RCC 7860 (cell line): Measurements from ENCODE around the gene PLCL2.
A peak's percentile ranks its signal among the peaks of the same experiment; 100 is the strongest.

Experiments
- DNase-seq: peaks from one replicate; pipeline ENCODE4 v3.0.0-alpha.2; 2015; ENCODE audit warnings: low spot score
- FAIRE-seq: peaks from 2 replicates; lab custom pipeline; 2012; peaks lifted over from hg19 to GRCh38; lab: Jason Lieb, UNC

Gene PLCL2

DNA sequence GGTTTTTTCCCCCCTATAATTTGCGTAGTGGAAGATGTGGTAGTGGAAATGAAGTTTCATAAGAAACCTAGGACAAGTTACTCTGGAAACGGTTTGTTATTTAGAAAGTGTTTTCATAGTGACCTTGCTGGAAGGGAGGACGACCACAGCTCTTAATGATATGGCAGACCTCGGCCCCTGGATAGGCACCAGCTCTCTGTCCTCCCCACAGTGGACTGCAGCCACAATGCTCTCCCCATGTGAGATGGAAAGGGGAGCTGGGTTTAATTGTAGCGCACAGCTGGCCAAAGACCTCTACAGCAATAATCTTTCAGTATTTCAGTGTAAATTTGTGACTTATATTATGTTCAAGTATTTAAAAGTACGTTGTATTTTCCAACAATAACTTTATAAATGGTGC lies 151.2 kb downstream of the PLCL2 start:
- FAIRE-seq (no peak), DNase-seq (no peak)

DNA sequence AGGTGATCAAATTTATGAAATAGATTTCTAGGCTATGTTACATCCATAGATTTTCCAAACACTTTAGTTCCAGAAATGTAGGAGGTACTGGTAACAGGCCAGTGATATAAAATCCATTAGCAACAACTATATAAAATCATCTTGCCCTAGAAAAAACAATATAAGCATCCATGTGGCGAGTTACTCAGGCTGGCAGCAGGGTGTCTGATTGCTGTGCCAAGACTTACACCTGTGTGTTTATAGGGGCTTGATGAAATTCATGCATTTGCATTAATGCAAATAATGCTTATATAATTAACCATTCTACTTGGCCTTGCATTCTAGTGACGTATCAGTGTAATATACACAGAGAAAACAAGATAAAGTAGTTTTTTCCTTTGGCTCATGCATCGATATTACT lies 153.4 kb downstream of the PLCL2 start:
- FAIRE-seq, result no peak

DNA sequence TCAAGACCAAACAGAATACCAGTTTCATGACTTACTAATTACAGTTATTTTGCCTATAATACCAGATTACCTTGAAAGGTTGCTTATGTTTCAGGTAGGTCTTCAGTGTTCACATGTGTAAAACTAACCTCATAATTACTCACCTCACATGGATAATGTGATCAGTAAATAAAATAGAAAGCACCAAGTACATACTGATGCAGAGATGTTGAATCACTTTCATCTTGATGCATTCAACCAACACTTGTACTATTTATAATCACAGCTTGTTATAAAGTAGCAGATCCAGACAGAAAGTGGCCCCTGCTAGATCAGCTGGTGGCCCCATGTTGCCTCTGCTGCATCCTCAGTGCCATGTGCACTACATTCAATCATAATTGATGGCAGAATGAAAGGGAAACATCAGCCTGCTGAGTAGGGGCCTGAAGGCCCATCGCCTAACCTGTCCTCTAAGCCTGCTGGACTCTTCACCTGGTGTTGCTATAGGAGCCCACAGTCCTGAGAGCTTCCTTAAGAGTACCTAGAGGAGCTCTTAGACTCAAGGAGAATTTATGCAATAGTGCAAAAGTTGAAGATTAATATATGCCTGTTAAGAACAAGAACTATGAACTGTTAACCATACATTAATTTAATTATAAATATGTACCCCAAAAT lies 154.3 kb downstream of the PLCL2 start:
- FAIRE-seq (no peak), DNase-seq (no peak)

More for the DNA sequence above, 153.4 kb downstream of the PLCL2 start:
- no peak for DNase-seq

DNA sequence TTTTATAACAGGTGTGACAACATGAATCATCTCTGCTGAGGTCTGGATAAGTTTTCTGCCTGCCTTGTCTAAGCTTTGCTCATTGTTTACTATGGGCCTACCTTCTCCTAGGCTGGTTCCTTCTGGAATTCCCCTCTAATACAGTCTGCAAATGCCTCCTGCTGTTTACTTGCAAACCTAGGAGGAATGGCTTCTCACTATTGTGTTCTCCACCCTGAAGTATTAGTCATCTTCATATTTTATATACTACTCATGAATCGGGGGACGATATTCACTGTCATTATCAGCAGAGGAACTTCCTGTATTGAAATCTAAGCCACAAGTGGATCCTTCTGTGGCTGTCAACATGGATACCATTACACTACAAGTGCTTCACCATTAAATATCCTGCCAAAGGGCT lies 154.8 kb downstream of the PLCL2 start:
- peak; percentile 91 for DNase-seq

DNA sequence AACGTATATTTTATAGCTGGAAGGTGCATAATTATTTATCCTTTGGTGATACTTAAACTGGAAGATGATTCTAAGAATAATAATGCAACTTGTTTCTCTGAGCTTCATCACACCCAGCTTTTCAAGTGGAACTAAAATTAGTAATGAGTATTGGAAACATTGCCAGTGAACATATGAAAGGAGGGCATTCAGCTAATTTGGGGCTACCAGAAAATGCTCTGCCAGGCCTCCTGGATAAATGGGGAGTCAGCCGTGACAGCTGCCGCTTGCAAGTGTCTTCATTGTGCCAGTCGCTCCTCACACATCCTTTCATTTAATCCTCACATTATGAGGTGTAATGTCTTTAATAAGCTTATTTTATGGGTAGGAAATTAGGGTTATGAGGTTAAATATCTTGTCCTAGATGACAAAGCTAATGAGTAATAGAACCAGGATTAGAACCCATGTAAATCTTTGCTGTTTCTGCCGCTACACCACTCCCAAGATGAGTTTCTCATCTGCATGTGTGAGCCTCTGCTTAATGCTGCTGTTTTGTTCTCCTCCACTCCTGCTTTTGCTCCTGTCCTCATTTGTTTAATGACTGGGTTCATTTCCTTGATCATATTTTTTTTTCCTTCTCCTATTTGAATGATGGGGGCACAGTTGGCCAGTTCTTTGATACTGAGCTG lies 155.7 kb downstream of the PLCL2 start:
- DNase-seq, result no peak
- no peak for FAIRE-seq

More for the DNA sequence above, 154.8 kb downstream of the PLCL2 start:
- peak; percentile 76 for FAIRE-seq

DNA sequence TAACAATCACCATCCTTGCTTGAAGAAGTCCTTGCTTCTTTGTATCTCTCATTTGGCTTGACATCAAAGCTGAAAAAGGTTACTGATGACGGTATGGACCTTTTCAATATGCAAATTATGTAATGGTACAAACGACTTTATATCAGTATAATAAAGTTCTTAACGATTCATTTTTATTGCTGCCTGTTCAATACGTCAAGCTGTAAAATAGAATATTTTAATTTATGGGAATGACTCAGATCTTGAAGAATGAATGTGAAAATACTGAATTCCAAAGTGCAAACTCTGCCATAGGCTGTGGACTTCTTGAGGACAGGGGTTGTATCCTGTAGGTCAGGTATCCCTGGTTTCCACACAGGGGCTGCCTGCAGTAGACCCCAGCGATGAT lies 156.2 kb downstream of the PLCL2 start:
- DNase-seq, result no peak
- FAIRE-seq, result no peak

DNA sequence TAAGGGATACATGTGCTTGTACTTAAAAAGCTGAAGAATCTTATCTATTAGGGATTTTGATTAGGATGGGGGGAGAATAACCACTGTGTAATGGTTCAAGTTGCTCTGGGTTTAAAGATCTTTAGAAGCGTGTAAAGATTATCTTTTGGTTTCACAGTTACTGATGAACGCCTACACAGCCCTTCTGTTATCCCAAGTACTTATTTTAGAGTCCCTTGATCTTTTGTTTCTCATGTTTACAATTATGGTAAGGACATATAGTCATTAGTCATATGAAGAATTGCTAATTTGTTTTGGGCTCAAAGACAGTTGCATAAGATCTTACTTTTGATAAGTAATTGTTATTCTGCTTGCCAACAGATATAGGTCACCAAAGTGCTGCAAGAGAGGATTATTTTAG lies 160.1 kb downstream of the PLCL2 start:
- DNase-seq, result no peak

DNA sequence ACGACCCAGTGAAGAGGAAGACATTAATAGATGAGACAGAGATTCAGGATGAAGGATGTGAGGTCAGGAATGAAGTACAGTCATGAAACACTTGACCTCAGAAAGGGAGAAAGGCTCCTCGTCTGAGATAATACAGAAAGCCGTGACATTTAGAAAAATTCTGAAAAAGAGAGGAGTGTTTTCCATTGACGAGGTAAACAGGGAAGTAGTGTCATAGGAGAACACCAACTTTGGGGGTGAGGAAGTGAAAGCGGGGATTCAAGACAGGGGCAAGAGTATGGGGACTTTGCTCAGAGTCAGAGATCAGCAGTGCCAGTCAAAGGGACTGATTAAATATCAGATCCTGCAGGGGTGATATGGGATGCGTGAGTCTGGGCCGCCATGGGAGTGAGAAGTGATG lies 160.9 kb downstream of the PLCL2 start:
- DNase-seq, result no peak
- no peak for FAIRE-seq

More for the DNA sequence above, 160.1 kb downstream of the PLCL2 start:
- no peak for FAIRE-seq

DNA sequence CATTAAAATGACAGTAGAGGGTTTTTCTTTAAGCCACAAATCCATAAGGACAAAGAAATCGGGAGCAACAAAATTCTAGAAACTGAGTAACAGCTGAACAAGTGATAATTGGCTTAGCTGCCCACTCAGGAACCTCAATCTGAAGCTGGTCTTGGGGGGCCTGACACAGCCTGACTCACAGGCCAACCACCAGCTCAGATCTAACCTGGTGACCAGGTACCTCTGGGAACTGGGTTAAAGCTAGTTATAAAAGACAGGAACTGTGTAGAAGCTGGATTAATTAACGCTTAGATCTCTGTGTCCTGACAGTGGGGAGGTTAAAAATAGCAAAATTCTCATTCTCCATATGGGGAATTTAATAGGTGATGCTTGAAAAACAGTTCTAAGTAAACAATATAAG lies 161.9 kb downstream of the PLCL2 start:
- FAIRE-seq (no peak), DNase-seq (no peak)

DNA sequence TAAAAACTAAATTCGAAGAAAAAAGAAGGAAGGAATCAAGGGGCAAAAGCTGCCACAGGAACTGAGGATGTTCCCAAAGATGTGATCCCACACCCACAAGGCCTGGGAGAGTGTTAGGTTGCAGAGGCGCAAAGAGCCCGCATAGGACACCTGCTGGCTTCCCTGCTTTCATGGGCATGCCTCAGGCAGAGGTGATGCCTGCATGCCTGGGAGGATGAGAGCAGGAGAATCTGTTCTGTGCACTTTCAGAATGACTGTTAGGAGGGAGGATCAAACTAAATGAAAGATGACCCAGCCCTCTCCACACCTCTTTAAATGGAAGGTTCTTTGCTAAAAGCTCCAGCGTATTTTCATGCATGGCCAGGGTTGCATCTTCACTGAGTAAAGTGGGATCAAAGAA lies 162.4 kb downstream of the PLCL2 start:
- no peak for DNase-seq
- no peak for FAIRE-seq

DNA sequence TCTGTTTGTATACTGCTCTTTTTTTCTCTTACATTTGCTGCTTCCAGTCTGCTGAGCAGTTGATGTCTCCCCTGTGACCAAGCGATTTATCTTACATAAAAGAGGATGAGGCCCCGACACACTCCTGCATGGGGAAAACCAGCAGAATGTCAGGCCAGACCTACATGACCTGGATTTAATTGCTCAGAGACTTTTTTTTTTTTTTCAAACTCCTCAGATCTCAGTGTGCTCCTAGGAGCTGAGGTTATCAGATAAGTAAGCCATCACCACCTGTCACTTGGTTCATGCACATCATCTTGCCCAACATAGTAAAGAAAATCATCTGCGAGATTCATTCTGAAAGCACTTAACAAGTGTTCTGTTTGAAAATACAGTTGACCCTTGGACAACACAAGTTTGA lies 163.1 kb downstream of the PLCL2 start:
- no peak for FAIRE-seq
- DNase-seq, result no peak

DNA sequence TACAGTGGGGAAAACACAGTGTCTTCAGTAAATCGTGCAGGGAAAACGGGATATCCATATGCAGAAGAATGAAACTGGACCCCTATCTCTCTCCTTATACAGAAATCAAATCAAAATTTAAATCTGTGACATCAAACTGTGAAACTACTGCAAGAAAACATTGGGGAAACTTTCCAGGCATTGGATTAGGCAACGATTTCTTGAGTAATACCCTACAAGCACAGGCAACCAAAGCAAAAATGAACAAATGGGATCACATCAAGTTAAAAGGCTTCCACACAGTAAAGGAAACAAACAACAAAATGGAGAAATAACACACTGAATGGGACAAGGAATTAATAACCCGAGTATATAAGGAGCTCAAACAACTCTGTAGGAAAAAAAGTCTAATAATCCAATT lies 165.3 kb downstream of the PLCL2 start:
- no peak for FAIRE-seq

DNA sequence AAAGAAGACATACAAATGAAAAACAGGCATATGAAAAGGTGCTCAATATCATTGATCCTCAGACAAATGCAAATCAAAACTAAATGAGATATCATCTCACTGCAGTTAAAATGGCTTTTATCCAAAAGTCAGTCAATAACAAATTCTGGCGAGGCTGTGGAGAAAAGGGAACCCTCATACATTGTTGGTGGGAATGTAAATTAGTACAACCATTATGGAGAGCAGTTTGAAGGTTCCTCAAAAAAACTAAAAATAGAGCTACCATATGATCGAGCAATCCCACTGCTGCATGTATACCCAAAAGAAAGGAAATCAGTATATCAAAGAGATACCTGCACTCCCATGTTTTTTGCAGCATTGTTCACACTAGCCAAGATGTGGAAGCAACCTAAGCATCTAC lies 165.8 kb downstream of the PLCL2 start:
- no peak for FAIRE-seq
- DNase-seq, result no peak

More for the DNA sequence above, 165.3 kb downstream of the PLCL2 start:
- no peak for DNase-seq

DNA sequence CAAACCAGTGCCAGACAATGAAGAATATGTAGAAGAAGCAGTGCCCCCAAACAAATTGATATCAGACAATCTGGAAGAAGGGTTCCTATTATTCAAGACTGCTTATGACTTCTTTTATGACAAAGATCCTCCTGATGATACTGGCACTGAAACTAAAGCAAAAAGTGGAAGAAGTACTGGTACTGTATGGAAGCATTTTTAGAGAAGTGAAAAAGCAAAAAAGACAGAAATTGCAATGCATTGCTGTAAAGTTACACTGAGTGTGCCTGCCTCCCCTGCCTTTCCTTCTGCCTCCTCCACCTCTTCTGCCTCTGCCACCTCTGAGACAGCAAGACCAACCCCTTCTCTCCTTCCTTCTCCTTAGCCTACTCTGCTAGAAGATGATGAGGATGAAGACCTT lies 167.6 kb downstream of the PLCL2 start:
- FAIRE-seq (no peak), DNase-seq (no peak)

DNA sequence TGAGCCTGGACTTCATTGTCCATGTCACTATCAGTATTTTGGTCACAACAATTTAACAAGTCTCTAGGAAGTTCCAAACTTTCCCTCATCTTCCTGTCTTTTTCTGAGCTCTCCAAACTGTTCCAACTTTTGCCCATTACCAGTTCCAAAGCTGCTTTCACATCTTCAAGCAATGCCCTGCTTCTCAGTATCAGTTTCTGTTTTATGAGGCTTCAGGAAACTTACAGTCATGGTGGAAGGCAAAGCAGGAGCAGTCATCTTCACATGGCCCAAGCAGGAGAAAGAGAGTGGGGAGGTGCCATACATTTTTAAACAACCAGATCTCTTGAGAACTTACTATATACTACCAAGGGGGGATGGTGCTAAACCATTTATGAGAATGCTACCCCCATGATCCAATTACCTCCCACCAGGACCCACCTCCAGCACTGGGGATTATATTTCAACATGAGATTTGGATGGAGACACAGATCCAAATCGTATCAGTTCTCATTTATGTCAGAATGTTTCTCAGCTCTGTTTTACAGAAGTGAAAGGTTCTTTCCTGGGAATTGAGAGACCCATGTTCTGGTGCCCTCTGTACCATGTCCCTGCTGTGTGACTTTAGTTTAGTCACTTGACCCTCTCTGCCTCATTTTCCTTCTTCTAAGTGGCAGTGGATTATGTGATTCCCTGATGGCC lies 169.7 kb downstream of the PLCL2 start:
- FAIRE-seq (no peak), DNase-seq (no peak)

DNA sequence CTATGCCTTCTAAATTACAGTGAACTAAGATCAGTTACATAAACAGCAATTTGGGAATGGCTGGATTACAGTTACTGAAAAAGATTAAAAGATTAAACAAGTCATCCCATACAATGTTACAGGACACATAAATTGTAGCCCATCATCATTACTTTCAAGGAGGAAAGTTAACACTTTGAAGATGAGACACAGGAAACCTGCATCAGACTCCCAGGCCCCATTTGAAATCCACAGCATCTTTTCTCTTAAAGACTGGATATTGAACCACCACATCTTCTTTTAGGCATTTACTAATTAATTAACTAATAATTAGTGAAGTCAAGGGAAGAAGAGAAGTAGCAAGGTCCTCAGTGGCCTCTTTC lies 170.2 kb downstream of the PLCL2 start:
- FAIRE-seq (no peak), DNase-seq (no peak)

DNA sequence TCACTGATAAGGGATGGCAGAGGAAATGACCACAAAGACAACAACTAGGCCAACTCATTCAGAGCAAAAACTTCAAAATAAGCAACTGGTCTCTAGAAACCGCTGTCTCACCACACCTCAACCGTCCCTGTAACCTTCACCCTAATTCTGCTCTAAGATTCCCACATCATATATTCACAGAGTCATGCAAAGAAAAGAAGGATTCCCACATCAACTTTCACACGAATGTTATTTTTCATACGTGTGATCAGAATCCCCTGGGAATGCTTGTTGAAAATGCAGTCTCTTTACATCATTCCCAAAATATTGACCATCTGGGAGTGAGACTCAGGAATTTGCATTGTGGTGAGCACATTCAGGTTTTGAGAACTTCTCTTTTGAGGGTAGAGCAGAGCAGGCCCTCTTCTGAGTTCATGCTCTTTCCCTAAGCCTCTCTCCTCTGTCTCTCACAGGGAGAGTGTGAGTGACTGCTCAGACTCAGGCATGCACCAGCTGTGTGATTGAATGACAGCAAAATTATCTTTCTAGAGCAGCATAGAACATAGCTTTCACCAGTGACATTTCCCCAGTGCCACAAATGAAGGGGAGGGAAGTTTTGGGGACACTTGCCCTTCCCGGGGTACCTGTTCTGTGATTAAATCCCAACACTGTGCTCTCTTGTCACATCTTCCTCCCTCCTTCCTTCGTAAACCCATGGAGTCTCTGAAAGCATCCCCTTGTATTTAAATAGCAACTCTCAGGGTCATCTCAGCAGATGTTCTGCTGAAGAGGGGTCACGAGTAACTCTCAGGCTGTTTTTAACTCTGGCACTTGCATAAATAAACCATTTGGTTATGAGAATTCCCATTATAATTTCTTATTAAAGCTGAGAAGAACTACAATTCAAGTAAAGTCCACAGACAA lies 170.9 kb downstream of the PLCL2 start:
- no peak for FAIRE-seq

DNA sequence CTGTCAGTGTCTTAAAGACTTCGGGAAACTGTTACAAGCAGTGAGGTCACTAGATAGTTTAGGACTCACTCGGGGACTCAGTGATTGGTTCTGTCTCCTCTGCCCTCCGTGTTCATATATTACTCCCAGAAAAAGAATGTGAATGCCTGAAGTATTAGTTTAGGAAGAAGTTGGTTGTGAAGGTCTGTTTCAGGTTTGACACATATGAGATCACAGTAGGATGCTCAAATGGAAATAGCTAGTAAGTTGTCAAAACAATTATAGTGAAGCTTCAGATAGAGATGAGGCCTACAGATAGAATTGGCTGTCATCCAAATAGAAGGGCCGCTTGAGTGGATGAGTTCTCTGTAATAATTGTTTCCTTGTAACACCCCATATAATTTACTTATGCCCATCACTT lies 172.6 kb downstream of the PLCL2 start:
- DNase-seq, result no peak
- no peak for FAIRE-seq

More for the DNA sequence above, 170.9 kb downstream of the PLCL2 start:
- no peak for DNase-seq

DNA sequence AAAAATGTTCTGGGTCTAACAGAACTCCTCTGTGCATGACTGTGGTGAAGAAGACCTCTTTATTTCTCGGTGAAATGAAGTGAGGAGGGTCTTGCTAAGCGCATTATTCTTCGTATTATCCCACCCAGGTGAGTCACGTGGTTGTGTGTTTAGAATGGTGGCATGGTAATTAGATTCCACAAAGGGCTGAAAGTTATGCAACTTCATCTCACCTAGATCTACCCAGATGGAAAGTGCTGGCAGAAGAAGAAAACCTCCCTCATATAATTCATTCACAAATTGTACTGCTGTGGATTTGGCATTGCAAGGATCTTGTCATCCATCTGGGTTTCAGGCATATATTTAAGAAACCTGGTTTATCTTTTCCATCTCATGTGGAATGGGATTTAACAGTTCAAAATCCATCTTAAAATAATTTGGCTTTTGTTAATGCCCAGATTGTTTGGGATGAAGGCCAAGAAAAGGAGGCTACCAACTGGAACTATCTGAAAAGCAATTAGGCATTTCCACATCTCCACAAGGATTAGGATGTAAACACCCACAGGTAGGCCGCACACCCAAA lies 175.3 kb downstream of the PLCL2 start:
- DNase-seq, result no peak
- no peak for FAIRE-seq

DNA sequence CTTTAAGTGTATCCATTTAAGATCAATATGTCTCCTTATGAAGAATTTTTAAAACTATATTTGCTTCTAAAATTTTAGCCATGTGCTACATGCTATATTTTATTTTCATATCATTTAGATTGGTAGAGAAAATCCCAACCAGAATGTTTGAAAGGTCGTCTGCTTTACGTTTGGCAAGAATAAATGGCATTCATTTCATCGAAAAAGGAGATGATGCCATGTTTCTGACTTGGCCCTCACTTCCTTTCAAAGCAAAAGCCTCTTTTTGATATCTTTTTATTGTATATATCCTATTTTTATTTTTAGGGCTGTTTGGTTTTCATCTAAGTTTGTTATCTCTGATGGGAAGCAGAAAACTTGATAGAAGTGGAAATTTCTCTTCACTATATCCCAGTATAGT lies 176.2 kb downstream of the PLCL2 start:
- no peak for DNase-seq
- FAIRE-seq, result no peak

DNA sequence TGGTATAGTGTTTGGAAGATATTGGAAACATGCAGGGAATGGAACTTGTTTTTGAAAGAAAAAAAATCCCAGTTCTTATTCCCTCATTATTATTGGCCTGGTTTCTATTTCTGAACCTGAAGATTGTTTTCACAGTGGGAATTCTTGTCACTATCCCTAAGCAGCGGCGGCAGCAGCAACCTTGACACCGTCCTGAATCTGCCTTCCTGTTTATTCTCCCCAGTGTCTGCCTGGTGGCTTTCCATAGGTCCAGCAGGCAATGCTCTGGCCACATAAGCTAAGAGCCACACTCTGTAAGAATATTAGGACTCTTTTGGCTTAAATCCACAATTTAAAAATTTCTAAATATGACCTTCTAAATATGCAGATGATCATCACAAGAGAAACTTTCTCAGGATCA lies 178.0 kb downstream of the PLCL2 start:
- FAIRE-seq (no peak), DNase-seq (no peak)
